Brain pericyte (primary cell): ENCODE measurements around the gene PPP6R3.
A peak's percentile ranks its signal among the peaks of the same experiment; 100 is the strongest.
"Not testable (repeated sequence)": the region's sequence is repeated elsewhere in the genome, so short reads cannot be mapped to it uniquely, and the experiment has no call there.

Experiments
- DNase-seq: peaks from one replicate; pipeline ENCODE4 v3.0.0-alpha.2; 2012; ENCODE audit warnings: low read depth, low spot score

The PPP6R3 gene

DNA sequence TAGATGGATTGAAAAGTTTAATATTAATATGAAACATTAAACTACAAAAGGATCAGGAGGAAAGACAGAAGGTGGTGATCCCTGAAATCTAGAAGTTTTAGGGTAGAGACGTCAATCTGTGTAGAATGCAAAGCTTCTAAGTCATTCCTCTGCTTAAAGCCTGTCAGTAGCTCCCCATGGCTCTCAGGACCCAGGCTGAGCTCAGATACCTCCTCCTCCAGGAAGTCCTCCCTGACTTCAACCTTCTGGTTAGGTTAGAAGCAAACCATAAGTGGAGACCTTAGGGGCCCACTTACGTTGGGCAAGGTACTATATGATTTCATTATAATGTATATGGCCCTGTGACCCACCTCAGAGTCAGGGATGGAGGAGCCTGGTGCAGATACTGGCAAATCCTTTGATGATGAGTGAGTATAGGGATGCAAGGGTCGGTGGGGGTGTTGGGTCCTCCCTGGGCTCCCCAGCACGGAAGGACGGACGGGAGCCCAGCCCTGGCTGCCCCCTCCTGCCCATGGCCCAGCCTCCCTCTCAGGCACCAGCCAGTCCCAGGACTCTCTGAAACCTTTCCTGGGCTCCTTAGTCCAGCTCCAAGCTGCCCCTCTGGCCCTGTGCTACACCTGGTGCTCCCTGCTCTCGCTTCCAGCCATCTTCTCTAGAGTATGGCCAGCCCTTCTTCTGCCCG lies 3.2 kb upstream of the PPP6R3 start:
- no peak for DNase-seq

DNA sequence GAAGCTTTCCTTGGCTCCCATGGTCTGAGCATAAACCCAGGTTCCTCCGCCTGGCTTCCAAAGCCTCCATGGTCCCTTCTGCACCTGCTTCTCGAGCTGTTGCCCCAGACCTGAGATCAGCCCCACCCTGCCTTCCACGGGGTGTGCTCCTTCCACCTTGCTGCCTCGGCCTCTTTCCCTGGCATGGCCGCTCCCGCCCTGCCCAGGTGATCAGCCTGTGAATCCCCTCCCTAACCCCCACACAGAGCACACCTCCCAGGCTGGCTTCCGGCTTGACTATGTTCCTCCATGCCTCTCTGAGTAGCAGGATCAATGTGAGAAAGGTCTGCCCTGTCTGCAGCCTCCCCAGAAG lies 2.7 kb upstream of the PPP6R3 start:
- DNase-seq, result no peak

- not testable (repeated sequence) for DNase-seq
These were observed 2.2 kb upstream of the PPP6R3 start for GRCh38 chr11:68458340-68458739.

GRCh38 chr11:68459886-68460740 lies 439 bp upstream of the PPP6R3 start:
- peak; percentile 99 for DNase-seq

DNA sequence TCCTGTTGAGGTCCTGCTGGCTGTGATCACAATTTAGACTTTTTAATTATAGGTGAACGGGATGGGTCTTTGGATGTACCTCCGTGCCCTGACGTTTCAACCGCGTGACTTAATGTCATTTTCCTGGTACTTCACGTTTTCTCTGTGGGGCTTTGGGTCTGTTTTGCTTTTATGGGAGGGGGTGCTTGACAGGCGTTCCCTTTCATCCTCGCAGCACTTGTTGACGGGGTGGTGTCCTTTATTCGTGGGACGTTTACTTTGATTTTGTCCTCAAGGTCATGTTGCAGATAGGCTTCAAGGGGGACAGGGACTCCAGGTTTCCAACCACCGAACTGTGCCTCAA lies 994 bp downstream of the PPP6R3 start:
- DNase-seq, result no peak

- no peak for DNase-seq
These were observed 3.2 kb downstream of the PPP6R3 start for GRCh38 chr11:68463714-68464113.

GRCh38 chr11:68467201-68467834 lies 6.8 kb downstream of the PPP6R3 start:
- no peak for DNase-seq

DNA sequence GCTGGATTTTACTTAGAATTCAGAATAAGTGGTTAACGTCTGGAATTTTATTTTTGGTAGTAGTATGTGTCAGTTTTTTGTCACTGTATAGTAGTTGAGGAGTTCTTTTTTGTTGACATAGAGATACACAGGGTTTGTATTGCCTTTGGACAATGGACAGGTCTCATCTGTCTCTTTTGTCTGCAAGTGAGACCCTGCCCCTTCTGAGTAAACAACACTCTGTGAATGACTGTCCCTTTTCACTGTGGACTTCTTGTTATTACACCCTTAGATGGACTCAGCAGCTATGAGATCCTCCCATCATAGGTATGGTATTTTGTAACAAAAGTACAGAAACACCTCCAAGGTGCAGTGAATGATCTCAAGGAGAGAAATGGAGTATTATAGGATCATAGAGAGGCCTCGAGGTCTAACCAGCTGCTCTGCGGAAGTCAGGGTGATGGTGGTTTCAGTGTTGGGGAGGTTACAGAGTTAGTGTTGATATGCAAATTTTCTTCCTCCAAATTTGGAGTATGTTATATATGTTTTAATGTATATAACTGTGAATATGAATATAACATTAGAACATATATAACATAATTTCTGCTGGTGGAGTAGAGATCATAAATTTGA lies 7.8 kb downstream of the PPP6R3 start:
- DNase-seq, result no peak

DNA sequence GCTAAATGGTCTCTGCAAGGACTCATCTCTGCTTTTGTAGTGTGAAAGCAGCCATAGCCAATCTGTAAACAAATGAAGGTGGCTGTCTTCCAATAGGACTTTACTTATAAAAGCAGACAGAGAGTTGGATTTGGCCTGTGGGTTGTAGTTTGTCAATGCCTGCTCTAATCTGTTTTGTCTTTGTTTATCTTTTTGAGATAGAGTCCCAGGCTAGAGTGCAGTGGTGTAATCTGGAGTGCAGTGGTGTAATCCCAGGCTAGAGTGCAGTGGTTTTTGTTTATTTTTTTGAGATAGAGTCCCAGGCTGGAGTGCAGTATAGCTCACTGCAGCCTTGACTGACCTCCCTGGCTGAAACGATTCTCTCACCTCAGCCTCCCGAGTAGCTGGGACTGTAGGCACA lies 8.6 kb downstream of the PPP6R3 start:
- no peak for DNase-seq

GRCh38 chr11:68469642-68470041 lies 9.1 kb downstream of the PPP6R3 start:
- no peak for DNase-seq

GRCh38 chr11:68470304-68470811 lies 9.8 kb downstream of the PPP6R3 start:
- DNase-seq, result no peak

GRCh38 chr11:68471360-68472340 lies 11.1 kb downstream of the PPP6R3 start:
- no peak for DNase-seq

DNA sequence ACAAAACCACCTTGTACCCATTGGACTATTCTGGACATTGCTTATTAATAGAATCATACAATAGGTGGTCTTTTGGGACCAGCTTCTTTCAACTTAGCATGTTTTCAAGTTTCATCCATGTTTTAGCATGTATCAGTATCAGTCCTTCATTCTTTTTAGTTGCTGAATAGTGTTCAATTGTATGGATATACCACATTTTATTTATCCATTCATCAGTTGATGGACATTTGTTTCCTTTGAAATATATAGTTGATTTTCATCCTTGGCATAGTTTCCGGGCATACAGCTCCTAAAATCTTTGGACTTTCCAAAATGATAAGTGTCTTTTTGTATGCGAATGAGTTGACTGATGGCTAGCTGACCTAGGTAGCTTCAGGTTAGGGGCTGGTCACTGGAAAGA lies 12.2 kb downstream of the PPP6R3 start:
- no peak for DNase-seq

GRCh38 chr11:68473693-68474092 lies 13.1 kb downstream of the PPP6R3 start:
- no peak for DNase-seq

GRCh38 chr11:68475626-68476025 lies 15.1 kb downstream of the PPP6R3 start:
- DNase-seq, result not testable (repeated sequence)

DNA sequence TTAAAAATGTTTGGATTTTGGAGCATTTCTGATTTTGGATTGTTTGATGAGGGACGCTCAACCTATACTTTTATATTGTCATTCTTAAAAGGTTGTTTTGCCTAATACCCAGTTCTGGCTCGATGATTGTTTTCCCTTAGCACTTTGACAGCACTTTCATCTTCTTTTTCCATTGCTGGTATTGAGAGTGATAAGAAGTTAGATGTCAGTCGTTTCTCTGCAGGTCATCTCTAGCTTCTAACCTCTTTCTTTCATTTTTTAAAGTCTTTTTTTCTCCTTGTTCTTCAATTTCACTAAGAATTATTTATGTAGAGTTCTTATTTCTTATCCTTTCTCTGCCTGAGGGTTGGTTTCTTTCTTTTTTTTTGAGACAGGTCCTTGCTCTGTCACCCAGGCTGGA lies 18.8 kb downstream of the PPP6R3 start:
- no peak for DNase-seq

DNA sequence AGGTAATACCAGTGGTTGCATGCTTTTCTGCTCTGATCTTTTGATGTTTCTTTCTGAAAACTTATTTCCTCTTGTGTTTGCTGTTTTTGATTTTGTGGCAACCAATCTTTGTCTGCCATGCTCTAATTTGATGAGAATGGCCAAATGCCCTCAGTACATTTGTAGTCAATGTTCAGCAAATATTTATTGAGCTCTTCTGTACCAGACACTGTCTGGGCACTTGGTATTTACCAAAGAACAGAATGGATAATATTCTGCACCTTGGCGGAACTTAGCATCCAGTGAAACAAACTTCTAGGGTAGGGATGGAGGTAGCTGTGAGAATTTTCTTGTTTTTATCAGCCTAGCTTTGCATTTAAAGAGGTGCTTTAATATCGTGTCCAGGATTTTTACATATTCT lies 19.6 kb downstream of the PPP6R3 start:
- no peak for DNase-seq

DNA sequence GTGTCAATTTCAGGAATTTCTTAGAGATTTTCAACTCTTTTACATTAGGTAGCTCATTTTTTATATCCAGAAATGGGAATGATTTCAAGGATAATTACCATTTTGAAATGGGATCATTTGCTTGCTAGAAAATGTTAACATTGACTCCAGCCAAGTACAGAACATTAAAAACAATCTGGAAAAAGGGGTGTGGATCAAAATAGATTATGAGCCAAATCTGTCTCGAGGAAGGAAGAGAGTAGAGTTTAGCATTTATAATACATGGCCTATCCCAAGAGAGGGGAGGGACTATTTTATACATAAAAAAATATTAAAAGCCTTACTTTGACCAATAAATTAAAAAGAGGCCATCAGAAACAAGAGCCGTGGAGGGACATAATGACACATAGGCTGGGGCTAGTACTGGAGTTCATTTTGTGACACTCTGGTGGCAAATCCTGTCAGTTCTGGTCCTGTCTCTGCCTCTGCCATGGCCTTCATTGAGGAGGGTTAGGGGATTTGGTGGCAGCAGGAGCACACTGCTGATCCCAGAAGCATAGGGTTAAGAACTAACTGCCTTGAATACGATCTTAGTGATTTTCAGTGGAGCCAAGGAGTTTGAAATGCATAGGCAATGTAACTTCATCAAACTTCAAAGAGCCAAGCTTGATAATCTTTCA lies 20.4 kb downstream of the PPP6R3 start:
- no peak for DNase-seq

- DNase-seq, result no peak
These were observed 21.2 kb downstream of the PPP6R3 start for GRCh38 chr11:68481579-68482240.

GRCh38 chr11:68488623-68489022 lies 28.1 kb downstream of the PPP6R3 start:
- DNase-seq, result no peak
